Inflammatory macrophage (primary cell): Measurements from ENCODE around the gene ORMDL2.
"Not testable (repeated sequence)": the region's sequence is repeated elsewhere in the genome, so short reads cannot be mapped to it uniquely, and the experiment has no call there.

ENCODE experiments used
- DNase-seq, 2 donors: peaks; one replicate each; pipeline ENCODE4 v3.0.0-alpha.2; 2020 to 2022

ORMDL2 gene

GRCh38 chr12:55861396-55861795, 43.6 kb downstream of the ORMDL2 start:
- no peak for DNase-seq

GRCh38 chr12:55861871-55862270, 44.0 kb downstream of the ORMDL2 start:
- no peak for DNase-seq

- no peak for DNase-seq
Observed at GRCh38 chr12:55862286-55862685, 44.4 kb downstream of the ORMDL2 start.

GRCh38 chr12:55862931-55863330, 45.1 kb downstream of the ORMDL2 start:
- DNase-seq, result not testable (repeated sequence)

- no peak for DNase-seq
Observed at GRCh38 chr12:55865327-55865726, 47.5 kb downstream of the ORMDL2 start.

GRCh38 chr12:55866454-55867004, 48.7 kb downstream of the ORMDL2 start:
- not testable (repeated sequence) for DNase-seq
